SK-N-SH (cell line): ENCODE data around the gene PHC3.

Experiments used
- CTCF ChIP-seq: fragments of 200-600 bp; sonication (generic); IDR thresholded peaks from 2 replicates; pipeline ENCODE4 v1.6.1; 2017; ENCODE audit warnings: antibody characterized with exemption, mild to moderate bottlenecking, moderate library complexity
- EZH2phosphoT487 ChIP-seq: fragments of 200-600 bp; sonication (generic); IDR thresholded peaks from 2 replicates; pipeline ENCODE4 v1.6.1; 2017; ENCODE audit warnings: low read depth, mixed run types, mild to moderate bottlenecking, antibody characterized with exemption, moderate library complexity, borderline replicate concordance
- JUND ChIP-seq: IDR thresholded peaks from 2 replicates; pipeline ENCODE4 v1.4.0; 2012

GRCh38 chr3:170219850-170220249 lies 38.3 kb upstream of the PHC3 start:
- TF ChIP-seq JUND (no peak), CTCF (no peak), EZH2phosphoT487 (no peak)
